Measurements from ENCODE around the gene DOK5. TPM values are rescaled to one million over a fixed set of nuclear protein-coding genes. Genes with fewer than 3 reads are reported as not detected.

Gene DOK5
- total and polyA plus RNA-seq, 2 donors, result 0.76 to 1.0 TPM

GRCh38 chr20:54557806-54558590, 82.6 kb downstream of the DOK5 start:
- no peaks in the 10 kb centered on the region for H3K9me3 ChIP-seq (ENCODE audit: control insufficient read depth in 2 of 2, insufficient read depth in 1 of 2, low read length in 1 of 2)
- H3K27ac ChIP-seq (ENCODE audit: low read depth in 1 of 2, low read length in 1 of 2), result no peak overlapping the region
- 96% methylated on average over 3 of the region's 3 CpGs for WGBS
- no peaks in the 10 kb centered on the region for H3K4me1 ChIP-seq (ENCODE audit: control insufficient read depth in 2 of 2, insufficient read depth in 2 of 2, low read length in 2 of 2)
- H3K4me3 ChIP-seq (ENCODE audit: low read length in 2 of 2), result no peak overlapping the region
- no peaks in the 10 kb centered on the region for H3K36me3 ChIP-seq (ENCODE audit: control insufficient read depth in 2 of 2, insufficient read depth in 2 of 2, low read length in 1 of 2)
- no peaks in the 10 kb centered on the region for H3K27me3 ChIP-seq (ENCODE audit: control insufficient read depth in 2 of 2, insufficient read depth in 1 of 2, low read length in 1 of 2)
- DNase-seq (ENCODE audit: low read depth in 6 of 9, low spot score in 9 of 9), result no peak

GRCh38 chr20:54559890-54560289, 84.5 kb downstream of the DOK5 start:
- no peak overlapping the region for H3K4me3 ChIP-seq (ENCODE audit: low read length in 2 of 2)
- no peak overlapping the region for H3K27ac ChIP-seq (ENCODE audit: low read depth in 1 of 2, low read length in 1 of 2)
- DNase-seq (ENCODE audit: low read depth in 6 of 9, low spot score in 9 of 9), result no peak
- H3K4me1 ChIP-seq (ENCODE audit: control insufficient read depth in 2 of 2, insufficient read depth in 2 of 2, low read length in 2 of 2), result no peaks in the 10 kb centered on the region
- no peaks in the 10 kb centered on the region for H3K9me3 ChIP-seq (ENCODE audit: control insufficient read depth in 2 of 2, insufficient read depth in 1 of 2, low read length in 1 of 2)
- H3K27me3 ChIP-seq (ENCODE audit: control insufficient read depth in 2 of 2, insufficient read depth in 1 of 2, low read length in 1 of 2), result no peaks in the 10 kb centered on the region
- 97% methylated on average over 3 of the region's 3 CpGs for WGBS
- H3K36me3 ChIP-seq (ENCODE audit: control insufficient read depth in 2 of 2, insufficient read depth in 2 of 2, low read length in 1 of 2), result no peaks in the 10 kb centered on the region

GRCh38 chr20:54560357-54560756, 85.0 kb downstream of the DOK5 start:
- H3K4me1 ChIP-seq (ENCODE audit: control insufficient read depth in 2 of 2, insufficient read depth in 2 of 2, low read length in 2 of 2), result no peaks in the 10 kb centered on the region
- no peak for DNase-seq (ENCODE audit: low read depth in 6 of 9, low spot score in 9 of 9)
- no peaks in the 10 kb centered on the region for H3K27me3 ChIP-seq (ENCODE audit: control insufficient read depth in 2 of 2, insufficient read depth in 1 of 2, low read length in 1 of 2)
- no peak overlapping the region for H3K27ac ChIP-seq (ENCODE audit: low read depth in 1 of 2, low read length in 1 of 2)
- no peaks in the 10 kb centered on the region for H3K9me3 ChIP-seq (ENCODE audit: control insufficient read depth in 2 of 2, insufficient read depth in 1 of 2, low read length in 1 of 2)
- H3K36me3 ChIP-seq (ENCODE audit: control insufficient read depth in 2 of 2, insufficient read depth in 2 of 2, low read length in 1 of 2), result no peaks in the 10 kb centered on the region
- H3K4me3 ChIP-seq (ENCODE audit: low read length in 2 of 2), result no peak overlapping the region
- 89% methylated on average over 4 of the region's 4 CpGs for WGBS

- no peaks in the 10 kb centered on the region for H3K36me3 ChIP-seq (ENCODE audit: control insufficient read depth in 2 of 2, insufficient read depth in 2 of 2, low read length in 1 of 2)
- H3K9me3 ChIP-seq (ENCODE audit: control insufficient read depth in 2 of 2, insufficient read depth in 1 of 2, low read length in 1 of 2), result no peaks in the 10 kb centered on the region
- WGBS, result 89% methylated on average over 1 of the region's 1 CpG
- DNase-seq (ENCODE audit: low read depth in 6 of 9, low spot score in 9 of 9), result no peak
- no peak overlapping the region for H3K4me3 ChIP-seq (ENCODE audit: low read length in 2 of 2)
- H3K27ac ChIP-seq (ENCODE audit: low read depth in 1 of 2, low read length in 1 of 2), result no peak overlapping the region
- H3K27me3 ChIP-seq (ENCODE audit: control insufficient read depth in 2 of 2, insufficient read depth in 1 of 2, low read length in 1 of 2), result no peaks in the 10 kb centered on the region
- H3K4me1 ChIP-seq (ENCODE audit: control insufficient read depth in 2 of 2, insufficient read depth in 2 of 2, low read length in 2 of 2), result no peaks in the 10 kb centered on the region
Measured at GRCh38 chr20:54565255-54565654, 89.9 kb downstream of the DOK5 start.

- Histone ChIP-seq H3K9me3 (ENCODE audit: control insufficient read depth in 2 of 2, insufficient read depth in 1 of 2, low read length in 1 of 2) (no peaks in the 10 kb centered on the region), H3K4me1 (ENCODE audit: control insufficient read depth in 2 of 2, insufficient read depth in 2 of 2, low read length in 2 of 2) (no peaks in the 10 kb centered on the region), H3K27ac (ENCODE audit: low read depth in 1 of 2, low read length in 1 of 2) (no peak overlapping the region), H3K36me3 (ENCODE audit: control insufficient read depth in 2 of 2, insufficient read depth in 2 of 2, low read length in 1 of 2) (no peaks in the 10 kb centered on the region), H3K4me3 (ENCODE audit: low read length in 2 of 2) (no peak overlapping the region), H3K27me3 (ENCODE audit: control insufficient read depth in 2 of 2, insufficient read depth in 1 of 2, low read length in 1 of 2) (no peaks in the 10 kb centered on the region)
- DNase-seq (ENCODE audit: low read depth in 6 of 9, low spot score in 9 of 9), result no peak
- WGBS, result 91% methylated on average over 5 of the region's 5 CpGs
Measured at GRCh38 chr20:54566031-54566688, 90.8 kb downstream of the DOK5 start.

GRCh38 chr20:54570561-54570960, 95.2 kb downstream of the DOK5 start:
- 86% methylated on average over 2 of the region's 2 CpGs for WGBS
- Histone ChIP-seq H3K27ac (ENCODE audit: low read depth in 1 of 2, low read length in 1 of 2) (no peak overlapping the region), H3K9me3 (ENCODE audit: control insufficient read depth in 2 of 2, insufficient read depth in 1 of 2, low read length in 1 of 2) (no peaks in the 10 kb centered on the region), H3K36me3 (ENCODE audit: control insufficient read depth in 2 of 2, insufficient read depth in 2 of 2, low read length in 1 of 2) (no peaks in the 10 kb centered on the region), H3K4me1 (ENCODE audit: control insufficient read depth in 2 of 2, insufficient read depth in 2 of 2, low read length in 2 of 2) (no peaks in the 10 kb centered on the region), H3K4me3 (ENCODE audit: low read length in 2 of 2) (no peak overlapping the region), H3K27me3 (ENCODE audit: control insufficient read depth in 2 of 2, insufficient read depth in 1 of 2, low read length in 1 of 2) (no peaks in the 10 kb centered on the region)
- DNase-seq (ENCODE audit: low read depth in 6 of 9, low spot score in 9 of 9), result no peak

GRCh38 chr20:54572665-54573435, 97.5 kb downstream of the DOK5 start:
- H3K36me3 ChIP-seq (ENCODE audit: control insufficient read depth in 2 of 2, insufficient read depth in 2 of 2, low read length in 1 of 2), result no peaks in the 10 kb centered on the region
- H3K4me3 ChIP-seq (ENCODE audit: low read length in 2 of 2), result no peak overlapping the region
- H3K4me1 ChIP-seq (ENCODE audit: control insufficient read depth in 2 of 2, insufficient read depth in 2 of 2, low read length in 2 of 2), result no peaks in the 10 kb centered on the region
- WGBS, result 98% methylated on average over 8 of the region's 8 CpGs
- no peaks in the 10 kb centered on the region for H3K9me3 ChIP-seq (ENCODE audit: control insufficient read depth in 2 of 2, insufficient read depth in 1 of 2, low read length in 1 of 2)
- H3K27ac ChIP-seq (ENCODE audit: low read depth in 1 of 2, low read length in 1 of 2), result no peak overlapping the region
- no peaks in the 10 kb centered on the region for H3K27me3 ChIP-seq (ENCODE audit: control insufficient read depth in 2 of 2, insufficient read depth in 1 of 2, low read length in 1 of 2)
- no peak for DNase-seq (ENCODE audit: low read depth in 6 of 9, low spot score in 9 of 9)

- Histone ChIP-seq H3K4me3 (ENCODE audit: low read length in 2 of 2) (no peak overlapping the region), H3K36me3 (ENCODE audit: control insufficient read depth in 2 of 2, insufficient read depth in 2 of 2, low read length in 1 of 2) (no peaks in the 10 kb centered on the region), H3K4me1 (ENCODE audit: control insufficient read depth in 2 of 2, insufficient read depth in 2 of 2, low read length in 2 of 2) (no peaks in the 10 kb centered on the region), H3K27me3 (ENCODE audit: control insufficient read depth in 2 of 2, insufficient read depth in 1 of 2, low read length in 1 of 2) (no peaks in the 10 kb centered on the region), H3K27ac (ENCODE audit: low read depth in 1 of 2, low read length in 1 of 2) (no peak overlapping the region), H3K9me3 (ENCODE audit: control insufficient read depth in 2 of 2, insufficient read depth in 1 of 2, low read length in 1 of 2) (no peaks in the 10 kb centered on the region)
- no peak for DNase-seq (ENCODE audit: low read depth in 6 of 9, low spot score in 9 of 9)
- 76% methylated on average over 6 of the region's 6 CpGs for WGBS
Measured at GRCh38 chr20:54573838-54574237, 98.4 kb downstream of the DOK5 start.

- H3K27ac ChIP-seq (ENCODE audit: low read depth in 1 of 2, low read length in 1 of 2), result no peak overlapping the region
- no peaks in the 10 kb centered on the region for H3K4me1 ChIP-seq (ENCODE audit: control insufficient read depth in 2 of 2, insufficient read depth in 2 of 2, low read length in 2 of 2)
- 91% methylated on average over 6 of the region's 6 CpGs for WGBS
- H3K36me3 ChIP-seq (ENCODE audit: control insufficient read depth in 2 of 2, insufficient read depth in 2 of 2, low read length in 1 of 2), result no peaks in the 10 kb centered on the region
- DNase-seq (ENCODE audit: low read depth in 6 of 9, low spot score in 9 of 9), result no peak
- no peaks in the 10 kb centered on the region for H3K9me3 ChIP-seq (ENCODE audit: control insufficient read depth in 2 of 2, insufficient read depth in 1 of 2, low read length in 1 of 2)
- no peaks in the 10 kb centered on the region for H3K27me3 ChIP-seq (ENCODE audit: control insufficient read depth in 2 of 2, insufficient read depth in 1 of 2, low read length in 1 of 2)
- H3K4me3 ChIP-seq (ENCODE audit: low read length in 2 of 2), result no peak overlapping the region
Measured at GRCh38 chr20:54576518-54576917, 101.1 kb downstream of the DOK5 start.
